NCI-H774 (cell line): ENCODE data around the gene KDM4C.
"Not testable (repeated sequence)": the region's sequence is repeated elsewhere in the genome, so short reads cannot be mapped to it uniquely, and the experiment has no call there.

Experiments used
- DNase-seq: peaks from one replicate; lab custom pipeline; 2025; lab: John Stamatoyannopoulos, UW

The KDM4C gene

GRCh38 chr9:6807669-6808068, 49.9 kb downstream of the KDM4C start:
- DNase-seq: not testable (repeated sequence)

- no peak for DNase-seq
Observed at GRCh38 chr9:6811436-6811835, 53.7 kb downstream of the KDM4C start.

- DNase-seq: no peak
Observed at GRCh38 chr9:6816581-6816980, 58.8 kb downstream of the KDM4C start.

GRCh38 chr9:6818292-6818922, 60.6 kb downstream of the KDM4C start:
- no peak for DNase-seq

- no peak for DNase-seq
Observed at GRCh38 chr9:6819112-6819511, 61.3 kb downstream of the KDM4C start.

GRCh38 chr9:6819529-6819928, 61.8 kb downstream of the KDM4C start:
- no peak for DNase-seq

GRCh38 chr9:6822696-6823095, 64.9 kb downstream of the KDM4C start:
- no peak for DNase-seq

- DNase-seq: peak; percentile 24
Observed at GRCh38 chr9:6827439-6828145, 69.8 kb downstream of the KDM4C start.

GRCh38 chr9:6829027-6829426, 71.3 kb downstream of the KDM4C start:
- no peak for DNase-seq

- no peak for DNase-seq
Observed at GRCh38 chr9:6829536-6829935, 71.8 kb downstream of the KDM4C start.

GRCh38 chr9:6833518-6834192, 75.9 kb downstream of the KDM4C start:
- no peak for DNase-seq

- DNase-seq: no peak
Observed at GRCh38 chr9:6834306-6834705, 76.5 kb downstream of the KDM4C start.

- no peak for DNase-seq
Observed at GRCh38 chr9:6838158-6838557, 80.4 kb downstream of the KDM4C start.

GRCh38 chr9:6842584-6842947, 84.8 kb downstream of the KDM4C start:
- DNase-seq: no peak

GRCh38 chr9:6843742-6844141, 86.0 kb downstream of the KDM4C start:
- no peak for DNase-seq

- no peak for DNase-seq
Observed at GRCh38 chr9:6844267-6844666, 86.5 kb downstream of the KDM4C start.

- DNase-seq: no peak
Observed at GRCh38 chr9:6845128-6845826, 87.5 kb downstream of the KDM4C start.

- no peak for DNase-seq
Observed at GRCh38 chr9:6845880-6846279, 88.1 kb downstream of the KDM4C start.

GRCh38 chr9:6852243-6852963, 94.6 kb downstream of the KDM4C start:
- no peak for DNase-seq

GRCh38 chr9:6855860-6856259, 98.1 kb downstream of the KDM4C start:
- no peak for DNase-seq

- no peak for DNase-seq
Observed at GRCh38 chr9:6864102-6864501, 106.3 kb downstream of the KDM4C start.
